SH-SY5Y (cell line): ENCODE data around the gene PIK3AP1.

ENCODE experiments used
- GATA2 ChIP-seq: IDR thresholded peaks from 2 replicates; pipeline ENCODE4 v1.6.1; 2011; ENCODE audit warnings: mild to moderate bottlenecking, low read depth, low read length
- GATA3 ChIP-seq: IDR thresholded peaks from 2 replicates; pipeline ENCODE4 v1.6.1; 2011; ENCODE audit warnings: low read depth, mild to moderate bottlenecking, low read length, moderate library complexity

DNA sequence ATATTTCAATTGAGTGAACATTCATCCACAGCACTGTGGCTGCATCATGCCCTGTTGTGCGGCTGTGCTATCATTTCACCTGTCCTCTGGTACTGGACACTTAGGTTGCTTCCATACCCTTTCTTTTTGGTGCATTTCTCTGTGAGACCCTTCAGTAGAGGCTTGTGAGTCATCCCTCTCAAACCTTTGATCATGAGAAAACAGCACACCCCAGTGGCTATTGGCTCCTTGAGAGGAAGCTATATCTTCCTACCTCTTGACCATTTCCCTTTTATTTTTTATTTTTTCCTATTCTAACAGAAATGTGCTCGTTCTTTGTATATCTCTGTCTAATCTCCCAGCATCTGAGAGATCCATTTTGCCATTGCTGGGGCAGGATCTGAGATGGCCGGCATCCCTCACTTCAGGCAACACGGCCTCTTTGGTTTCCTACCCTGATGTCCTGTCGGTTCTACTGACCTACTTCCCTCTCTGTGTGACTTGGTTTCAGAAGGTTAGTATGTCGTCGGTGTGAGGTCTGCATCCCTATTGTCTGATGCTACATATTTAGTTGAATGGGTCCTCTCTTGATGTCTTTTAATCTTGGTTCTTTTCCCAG, 23.8 kb upstream of the PIK3AP1 start:
- no peak for TF ChIP-seq GATA3
- no peak for TF ChIP-seq GATA2
